Transverse colon (tissue), 4 donors: ENCODE data around the gene PRKAR2A. TPM values are rescaled to one million over a fixed set of nuclear protein-coding genes. Genes with fewer than 3 reads are reported as not detected.

ENCODE experiments used
- DNase-seq: peaks from one replicate; pipeline ENCODE4 v3.0.0-alpha.2; 2019
- H3K27ac ChIP-seq, 4 donors: fragments of 200-600 bp; sonication (generic); 2 replicates each; pipeline ENCODE4 v1.5.1; 2016 to 2018; ENCODE audit warnings: inconsistent platforms in 4 of 4
- H3K27me3 ChIP-seq: fragments of 200-600 bp; sonication (generic); 2 replicates; pipeline ENCODE4 v1.5.1; 2017; ENCODE audit warnings: inconsistent platforms
- H3K36me3 ChIP-seq, 4 donors: fragments of 200-600 bp; sonication (generic); 2 replicates each; pipeline ENCODE4 v1.5.1; 2017 to 2019; ENCODE audit warnings: inconsistent platforms in 4 of 4
- H3K4me1 ChIP-seq, 4 donors: fragments of 200-600 bp; sonication (generic); 2 replicates each; pipeline ENCODE4 v1.5.1; 2017 to 2020; ENCODE audit warnings: inconsistent platforms in 4 of 4
- H3K4me3 ChIP-seq, 4 donors: fragments of 200-600 bp; sonication (generic); 1 replicate in 1 of 4; 2 replicates in 3 of 4; pipeline versions ENCODE4 v1.5.1 to v1.6.1; 2017 to 2019; ENCODE audit warnings: inconsistent platforms in 4 of 4
- H3K9me3 ChIP-seq, 2 donors: fragments of 200-600 bp; sonication (generic); 2 replicates each; pipeline ENCODE4 v1.5.1; 2017 to 2019; ENCODE audit warnings: inconsistent platforms in 2 of 2
- EP300 ChIP-seq: sonication (generic); formaldehyde crosslinking; IDR thresholded peaks from one replicate; pipeline ENCODE4 v1.6.1; 2017; ENCODE audit warnings: antibody characterized with exemption, low read depth
- POLR2A ChIP-seq: fragments of 450-650 bp; IDR thresholded peaks from one replicate; pipeline ENCODE4 v1.6.1; 2016; ENCODE audit warnings: antibody characterized with exemption, mild to moderate bottlenecking, moderate library complexity
- POLR2AphosphoS5 ChIP-seq, 3 donors: sonication (generic); formaldehyde crosslinking; IDR thresholded peaks; one replicate each; pipeline ENCODE4 v1.6.1; 2016; ENCODE audit warnings: antibody characterized with exemption in 3 of 3
- WGBS, 2 donors: methylation state at CpG; one replicate each; pipeline ENCODE4 v1.1.5; 2018; ENCODE audit warnings: low coverage in 1 of 2; 5-methylcytosine and 5-hydroxymethylcytosine counted together
- in situ Hi-C, 4 donors: fragments of 200-750 bp; cut with MboI; loops; one replicate each; pipeline versions ENCODE4 v1.15.0 to v1.15.1; 2017; ENCODE audit warnings: low sequenced_read_pairs in 3 of 4, low pct_ligation_motif_present in 1 of 4, low pct_unique_long_range_greater_than_20kb in 1 of 4
- intact Hi-C: fragments of 100-400 bp; cut with DNase I; formaldehyde crosslinking; loops from one replicate; pipeline ENCODE4 v1.15.1; 2023; ENCODE audit warnings: low total_unique reads
- total RNA-seq, 4 donors: library from RNA; depleted of rRNA; stranded (reverse); fragments of >200 nt; gene quantifications; one replicate each; pipeline ENCODE4 v1.1.0, GENCODE V29; 2016
- TF ChIP-seq, protein P1 (sequence below), 5 experiments: fragments of 200-600 bp in 3 of 5; fragments of 450-650 bp in 2 of 5; sonication (generic) in 3 of 5; IDR thresholded peaks; 1 replicate in 2 of 5; 2 replicates in 3 of 5; pipeline ENCODE4 v1.5.1; 2016 to 2017; ENCODE audit warnings: antibody characterized with exemption in 5 of 5, inconsistent platforms in 3 of 5, mild to moderate bottlenecking in 2 of 5, moderate library complexity in 1 of 5

Gene PRKAR2A
- total RNA-seq, 4 donors from 2014 or later, result 20.3 to 59.1 (median 40.8) TPM

GRCh38 chr3:48885753-48886152 is 38.1 kb upstream of the PRKAR2A start:
- DNase-seq, result no peak
- in situ Hi-C loops (no loop called here), intact Hi-C loops (no loop called here)
- Histone ChIP-seq H3K27me3 (no peaks in the 10 kb centered on the region), H3K4me3 (no peak overlapping the region), H3K36me3 (peaks cover 0 to 11% (median 0%) of the 10 kb centered on the region in 4 donors), H3K4me1 (no peaks in the 10 kb centered on the region), H3K9me3 (no peaks in the 10 kb centered on the region), H3K27ac (no peak overlapping the region)
- no peak for TF ChIP-seq POLR2A
- no peak for TF ChIP-seq EP300
- no peak for TF ChIP-seq POLR2AphosphoS5 (IDR thresholded peaks at IDR 0.05)
- TF ChIP-seq, protein P1, sequence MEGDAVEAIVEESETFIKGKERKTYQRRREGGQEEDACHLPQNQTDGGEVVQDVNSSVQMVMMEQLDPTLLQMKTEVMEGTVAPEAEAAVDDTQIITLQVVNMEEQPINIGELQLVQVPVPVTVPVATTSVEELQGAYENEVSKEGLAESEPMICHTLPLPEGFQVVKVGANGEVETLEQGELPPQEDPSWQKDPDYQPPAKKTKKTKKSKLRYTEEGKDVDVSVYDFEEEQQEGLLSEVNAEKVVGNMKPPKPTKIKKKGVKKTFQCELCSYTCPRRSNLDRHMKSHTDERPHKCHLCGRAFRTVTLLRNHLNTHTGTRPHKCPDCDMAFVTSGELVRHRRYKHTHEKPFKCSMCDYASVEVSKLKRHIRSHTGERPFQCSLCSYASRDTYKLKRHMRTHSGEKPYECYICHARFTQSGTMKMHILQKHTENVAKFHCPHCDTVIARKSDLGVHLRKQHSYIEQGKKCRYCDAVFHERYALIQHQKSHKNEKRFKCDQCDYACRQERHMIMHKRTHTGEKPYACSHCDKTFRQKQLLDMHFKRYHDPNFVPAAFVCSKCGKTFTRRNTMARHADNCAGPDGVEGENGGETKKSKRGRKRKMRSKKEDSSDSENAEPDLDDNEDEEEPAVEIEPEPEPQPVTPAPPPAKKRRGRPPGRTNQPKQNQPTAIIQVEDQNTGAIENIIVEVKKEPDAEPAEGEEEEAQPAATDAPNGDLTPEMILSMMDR (IDR thresholded peaks at IDR 0.05), result no peak

DNA sequence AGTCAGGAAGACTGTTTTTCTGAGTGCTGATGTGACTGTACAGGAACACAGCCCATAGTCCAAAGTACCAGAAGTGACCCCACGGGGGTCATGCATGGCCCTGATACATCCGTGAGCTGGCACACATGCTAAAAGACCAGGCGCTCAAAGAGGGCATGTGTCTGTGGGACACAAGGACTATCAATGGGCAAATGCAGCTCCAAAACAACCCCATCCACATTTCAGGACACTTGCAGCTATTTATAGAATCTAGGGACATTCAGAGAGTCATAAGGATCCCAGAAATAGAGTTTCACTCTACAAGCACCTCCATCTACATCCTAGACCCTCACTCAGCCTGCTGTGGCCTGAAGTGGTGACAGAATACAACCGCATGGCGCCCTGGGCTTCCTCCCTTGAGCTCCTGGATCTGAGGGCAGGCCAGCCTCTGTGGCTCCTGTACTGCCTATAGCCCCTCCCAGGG is 34.0 kb upstream of the PRKAR2A start:
- H3K27ac ChIP-seq, result no peak overlapping the region
- in situ Hi-C loops (no loop called here), intact Hi-C loops (no loop called here)
- no peaks in the 10 kb centered on the region for H3K9me3 ChIP-seq
- TF ChIP-seq POLR2A (no peak), EP300 (no peak), POLR2AphosphoS5 (IDR thresholded peaks at IDR 0.05) (no peak)
- TF ChIP-seq, protein P1 (IDR thresholded peaks at IDR 0.05), result no peak
- no peaks in the 10 kb centered on the region for H3K27me3 ChIP-seq
- WGBS, 2 donors, result 95% methylated on average over 5 of the region's 5 CpGs; no CpG with 5 or more reads in 1 of the 2 donors
- H3K4me1 ChIP-seq, result no peaks in the 10 kb centered on the region
- H3K4me3 ChIP-seq, result no peak overlapping the region
- H3K36me3 ChIP-seq, result peaks cover 0 to 15% (median 0%) of the 10 kb centered on the region in 4 donors
- DNase-seq, result no peak

GRCh38 chr3:48881006-48881405 is 33.3 kb upstream of the PRKAR2A start:
- H3K36me3 ChIP-seq, result peaks cover 0 to 15% (median 0%) of the 10 kb centered on the region in 4 donors
- no peaks in the 10 kb centered on the region for H3K4me1 ChIP-seq
- in situ Hi-C loops, result no loop called here
- H3K9me3 ChIP-seq, result no peaks in the 10 kb centered on the region
- no peaks in the 10 kb centered on the region for H3K27me3 ChIP-seq
- 97% methylated on average over 3 of the region's 3 CpGs; no CpG with 5 or more reads in 1 of the 2 donors for WGBS, 2 donors
- TF ChIP-seq EP300 (no peak), POLR2AphosphoS5 (IDR thresholded peaks at IDR 0.05) (no peak)
- TF ChIP-seq, protein P1 (IDR thresholded peaks at IDR 0.05), result no peak
- no peak for DNase-seq
- intact Hi-C loops, result no loop called here
- H3K4me3 ChIP-seq, result no peak overlapping the region
- no peak overlapping the region for H3K27ac ChIP-seq

DNA sequence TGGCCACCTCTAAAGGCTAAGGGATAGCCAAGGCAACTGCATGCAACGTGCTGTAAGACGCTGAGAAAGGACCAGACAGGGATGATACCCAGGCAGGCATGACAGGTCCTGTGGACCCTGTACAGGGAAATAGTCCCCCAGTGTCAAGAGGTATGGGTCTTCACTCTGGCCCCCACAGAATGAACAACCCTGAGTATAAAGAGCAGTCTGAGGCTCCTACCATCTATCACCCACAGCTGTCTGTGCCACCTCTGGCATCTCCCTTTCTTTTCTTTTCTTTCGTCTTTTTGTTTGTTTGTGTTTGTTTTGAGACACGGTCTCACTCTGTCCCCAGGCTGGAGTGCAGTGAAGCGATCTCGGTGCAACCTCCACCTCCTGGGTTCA is 32.3 kb upstream of the PRKAR2A start:
- no peak for DNase-seq
- Histone ChIP-seq H3K4me3 (no peak overlapping the region), H3K27ac (no peak overlapping the region), H3K36me3 (peaks cover 0 to 15% (median 0%) of the 10 kb centered on the region in 4 donors), H3K27me3 (no peaks in the 10 kb centered on the region), H3K9me3 (no peaks in the 10 kb centered on the region), H3K4me1 (no peaks in the 10 kb centered on the region)
- intact Hi-C loops (no loop called here), in situ Hi-C loops (no loop called here)
- TF ChIP-seq, protein P1 (IDR thresholded peaks at IDR 0.05), result no peak
- WGBS, 2 donors, result 94 to 95% methylated on average over 6 of the region's 6 CpGs
